Transverse colon (tissue), 4 donors: ENCODE results near the gene GCLM. TPM values are rescaled to one million over a fixed set of nuclear protein-coding genes. Genes with fewer than 3 reads are reported as not detected.
A peak's percentile ranks its signal among the peaks of the same experiment; 100 is the strongest.

Experiments
- DNase-seq: peaks from one replicate; pipeline ENCODE4 v3.0.0-alpha.2; 2019
- H3K27ac ChIP-seq, 4 donors: fragments of 200-600 bp; sonication (generic); 2 replicates each; pipeline ENCODE4 v1.5.1; 2016 to 2018; ENCODE audit warnings: inconsistent platforms in 4 of 4
- H3K27me3 ChIP-seq: fragments of 200-600 bp; sonication (generic); 2 replicates; pipeline ENCODE4 v1.5.1; 2017; ENCODE audit warnings: inconsistent platforms
- H3K36me3 ChIP-seq, 4 donors: fragments of 200-600 bp; sonication (generic); 2 replicates each; pipeline ENCODE4 v1.5.1; 2017 to 2019; ENCODE audit warnings: inconsistent platforms in 4 of 4
- H3K4me1 ChIP-seq, 4 donors: fragments of 200-600 bp; sonication (generic); 2 replicates each; pipeline ENCODE4 v1.5.1; 2017 to 2020; ENCODE audit warnings: inconsistent platforms in 4 of 4
- H3K4me3 ChIP-seq, 4 donors: fragments of 200-600 bp; sonication (generic); 1 replicate in 1 of 4; 2 replicates in 3 of 4; pipeline versions ENCODE4 v1.5.1 to v1.6.1; 2017 to 2019; ENCODE audit warnings: inconsistent platforms in 4 of 4
- H3K9me3 ChIP-seq, 2 donors: fragments of 200-600 bp; sonication (generic); 2 replicates each; pipeline ENCODE4 v1.5.1; 2017 to 2019; ENCODE audit warnings: inconsistent platforms in 2 of 2
- CTCF ChIP-seq, 5 experiments: fragments of 200-600 bp in 3 of 5; fragments of 450-650 bp in 2 of 5; sonication (generic) in 3 of 5; IDR thresholded peaks; 1 replicate in 2 of 5; 2 replicates in 3 of 5; pipeline ENCODE4 v1.5.1; 2016 to 2017; ENCODE audit warnings: antibody characterized with exemption in 5 of 5, inconsistent platforms in 3 of 5, mild to moderate bottlenecking in 2 of 5, moderate library complexity in 1 of 5
- EP300 ChIP-seq: sonication (generic); formaldehyde crosslinking; IDR thresholded peaks from one replicate; pipeline ENCODE4 v1.6.1; 2017; ENCODE audit warnings: antibody characterized with exemption, low read depth
- POLR2A ChIP-seq: fragments of 450-650 bp; IDR thresholded peaks from one replicate; pipeline ENCODE4 v1.6.1; 2016; ENCODE audit warnings: antibody characterized with exemption, mild to moderate bottlenecking, moderate library complexity
- POLR2AphosphoS5 ChIP-seq, 3 donors: sonication (generic); formaldehyde crosslinking; IDR thresholded peaks; one replicate each; pipeline ENCODE4 v1.6.1; 2016; ENCODE audit warnings: antibody characterized with exemption in 3 of 3
- WGBS, 2 donors: methylation state at CpG; one replicate each; pipeline ENCODE4 v1.1.5; 2018; ENCODE audit warnings: low coverage in 1 of 2; 5-methylcytosine and 5-hydroxymethylcytosine counted together
- in situ Hi-C, 4 donors: fragments of 200-750 bp; cut with MboI; loops; one replicate each; pipeline versions ENCODE4 v1.15.0 to v1.15.1; 2017; ENCODE audit warnings: low sequenced_read_pairs in 3 of 4, low pct_ligation_motif_present in 1 of 4, low pct_unique_long_range_greater_than_20kb in 1 of 4
- intact Hi-C: fragments of 100-400 bp; cut with DNase I; formaldehyde crosslinking; loops from one replicate; pipeline ENCODE4 v1.15.1; 2023; ENCODE audit warnings: low total_unique reads
- total RNA-seq, 4 donors: library from RNA; depleted of rRNA; stranded (reverse); fragments of >200 nt; gene quantifications; one replicate each; pipeline ENCODE4 v1.1.0, GENCODE V29; 2016

GCLM gene
- total RNA-seq, 4 donors from 2014 or later = 6.0 to 12.5 (median 10.0) TPM

- in situ Hi-C loops (loop anchor here in 2 of 4 donors (25.0 kb wide), 2 partner anchors 410 to 535 kb away; partner anchors contain the start of gene FNBP1L (in 1 of the 2)), intact Hi-C loops (loop anchor here (10.0 kb wide), 2 partner anchors 222 to 402 kb away; partner anchors contain the start of gene FNBP1L)
- TF ChIP-seq CTCF (IDR thresholded peaks at IDR 0.05) (peak in 1 of 5 experiments; percentile 1), POLR2AphosphoS5 (IDR thresholded peaks at IDR 0.05) (peak; percentile 40 to 76 (median 58)), EP300 (no peak), POLR2A (peak; percentile 29)
- Histone ChIP-seq H3K36me3 (no peaks in the 10 kb centered on the region), H3K27me3 (no peaks in the 10 kb centered on the region), H3K9me3 (no peaks in the 10 kb centered on the region), H3K27ac (peak overlapping the region; percentile 94 to 100 (median 98)), H3K4me3 (peak overlapping the region; percentile 54 to 89 (median 80)), H3K4me1 (peaks cover 11 to 30% (median 20%) of the 10 kb centered on the region in 4 donors)
- peak; percentile 92 for DNase-seq
- WGBS, 2 donors = 1 to 7% methylated on average over 3 to 65 of the region's 86 CpGs
These were observed 62.0 kb downstream of the GCLM start for GRCh38 chr1:93846992-93847810.

GRCh38 chr1:93846206-93846991, 62.8 kb downstream of the GCLM start:
- Histone ChIP-seq H3K27ac (peak overlapping the region; percentile 94 to 100 (median 98)), H3K27me3 (no peaks in the 10 kb centered on the region), H3K36me3 (no peaks in the 10 kb centered on the region), H3K9me3 (no peaks in the 10 kb centered on the region), H3K4me1 (peaks cover 11 to 30% (median 20%) of the 10 kb centered on the region in 4 donors), H3K4me3 (peak overlapping the region; percentile 54 to 89 (median 80))
- in situ Hi-C loops = loop anchor here in 2 of 4 donors (25.0 kb wide), 2 partner anchors 409 to 534 kb away; partner anchors contain the start of gene FNBP1L (in 1 of the 2)
- intact Hi-C loops = loop anchor here (10.0 kb wide), 2 partner anchors 222 to 402 kb away; partner anchors contain the start of gene FNBP1L
- 0% methylated on average over 56 of the region's 94 CpGs; no CpG with 5 or more reads in 1 of the 2 donors for WGBS, 2 donors
- peak; percentile 91 for DNase-seq
- TF ChIP-seq POLR2A = peak; percentile 77
- peak; percentile 32 to 66 (median 47) for TF ChIP-seq CTCF (IDR thresholded peaks at IDR 0.05)
- peak; percentile 49 to 82 (median 73) for TF ChIP-seq POLR2AphosphoS5 (IDR thresholded peaks at IDR 0.05)
- TF ChIP-seq EP300 = no peak

- intact Hi-C loops (loop anchor here (10.0 kb wide), 2 partner anchors 221 to 401 kb away; partner anchors contain the start of gene FNBP1L), in situ Hi-C loops (loop anchor here in 2 of 4 donors (25.0 kb wide), 2 partner anchors 408 to 533 kb away; partner anchors contain the start of gene FNBP1L (in 1 of the 2))
- peak overlapping the region; percentile 54 to 89 (median 80) for H3K4me3 ChIP-seq
- DNase-seq = peak; percentile 11
- peak in 1 of 3 donors; percentile 21 for TF ChIP-seq POLR2AphosphoS5 (IDR thresholded peaks at IDR 0.05)
- TF ChIP-seq POLR2A = no peak
- WGBS, 2 donors = 8 to 17% methylated on average over 12 to 16 of the region's 16 CpGs
- no peaks in the 10 kb centered on the region for H3K36me3 ChIP-seq
- peak overlapping the region; percentile 94 to 100 (median 98) for H3K27ac ChIP-seq
- H3K4me1 ChIP-seq = peaks cover 11 to 30% (median 20%) of the 10 kb centered on the region in 4 donors
- no peaks in the 10 kb centered on the region for H3K9me3 ChIP-seq
- no peaks in the 10 kb centered on the region for H3K27me3 ChIP-seq
These were observed 63.6 kb downstream of the GCLM start for GRCh38 chr1:93845538-93846205.
